Dermis microvascular lymphatic vessel endothelial cell (primary cell): ENCODE results near the gene STEAP1B. TPM values are rescaled to one million over a fixed set of nuclear protein-coding genes. Genes with fewer than 3 reads are reported as not detected.
"Not testable (repeated sequence)": the region's sequence is repeated elsewhere in the genome, so short reads cannot be mapped to it uniquely, and the experiment has no call there.

Experiments
- DNase-seq, 2 donors: peaks; one replicate each; pipeline versions ENCODE4 v3.0.0 to v3.0.0-alpha.2; 2010; ENCODE audit warnings: low read depth in 2 of 2
- total RNA-seq: library from RNA; depleted of rRNA; stranded (reverse); fragments of >200 nt; gene quantifications from 2 replicates; pipeline ENCODE4 v1.2.1, GENCODE V29; 2014

STEAP1B gene
- total RNA-seq: 2.9 and 10.9 TPM in 2 replicates

- peak; percentile 62 to 91 for DNase-seq
Measured at GRCh38 chr7:22499888-22500689, at the start of gene STEAP1B. TSS of gene STEAP1B (minus strand) at chr7:22500188. CDS start at chr7:22494855, 5,333 bp downstream.

GRCh38 chr7:22549051-22549450 lies 49.1 kb upstream of the STEAP1B start:
- DNase-seq: no peak

GRCh38 chr7:22548313-22548712 lies 48.3 kb upstream of the STEAP1B start:
- DNase-seq: no peak

DNA sequence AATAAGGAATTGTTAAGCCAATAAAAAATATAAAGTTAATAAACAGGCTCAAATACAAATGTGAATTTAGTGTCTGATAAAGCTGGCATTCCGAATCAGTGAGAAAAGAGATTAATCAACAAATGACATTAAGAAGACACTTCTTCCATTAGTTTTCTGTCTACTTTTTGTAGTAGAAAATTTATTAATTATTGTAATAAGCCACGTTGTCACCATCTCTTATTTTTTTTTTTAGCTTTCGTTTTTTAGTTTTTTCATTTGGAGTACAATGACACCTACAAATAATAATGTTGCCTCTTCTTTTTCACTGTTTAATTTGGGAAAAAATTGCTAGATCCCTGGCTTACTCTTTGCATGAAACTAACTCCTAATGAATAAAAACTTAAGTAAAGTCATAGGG lies 46.8 kb upstream of the STEAP1B start:
- no peak for DNase-seq

GRCh38 chr7:22545529-22545928 lies 45.5 kb upstream of the STEAP1B start:
- DNase-seq: no peak

GRCh38 chr7:22544245-22544644 lies 44.3 kb upstream of the STEAP1B start:
- no peak for DNase-seq

DNA sequence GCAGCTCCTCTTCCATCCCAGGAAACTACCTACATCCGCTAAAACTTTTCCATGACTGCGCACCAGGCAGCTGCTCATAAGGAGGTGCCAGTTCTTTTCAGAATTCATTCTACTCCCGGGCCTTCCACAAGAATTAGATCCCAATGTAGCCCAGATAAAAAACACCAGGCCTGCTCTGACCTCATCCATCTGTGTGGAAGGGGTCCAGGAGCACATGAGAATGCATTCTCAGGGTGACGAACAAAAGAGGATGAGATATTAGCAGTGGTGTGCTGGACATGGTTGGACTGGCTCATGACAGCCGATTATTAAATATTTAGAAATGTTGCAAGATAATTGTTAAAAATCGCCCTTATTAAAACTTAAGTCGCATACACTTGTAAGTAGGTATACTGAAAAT lies 43.2 kb upstream of the STEAP1B start:
- no peak for DNase-seq

DNA sequence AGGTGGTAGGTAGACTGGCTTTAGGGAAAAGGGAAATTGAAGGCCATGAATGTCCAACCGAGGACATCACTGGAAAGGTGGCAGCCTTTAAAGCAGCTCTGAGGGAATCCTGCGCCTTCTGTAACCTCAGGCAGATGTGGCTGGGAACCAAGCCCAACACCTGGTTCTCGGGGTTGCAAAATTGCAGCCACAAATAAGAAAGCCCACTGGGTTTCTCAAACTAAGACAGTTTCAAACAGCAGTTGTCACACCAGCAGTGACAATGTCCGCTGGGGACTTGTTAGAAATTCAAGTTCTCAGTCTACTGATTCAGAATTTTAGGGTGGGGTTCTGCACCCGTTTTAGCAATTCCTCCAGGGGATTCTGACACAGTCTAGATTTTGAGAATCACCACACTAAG lies 42.7 kb upstream of the STEAP1B start:
- DNase-seq: no peak

DNA sequence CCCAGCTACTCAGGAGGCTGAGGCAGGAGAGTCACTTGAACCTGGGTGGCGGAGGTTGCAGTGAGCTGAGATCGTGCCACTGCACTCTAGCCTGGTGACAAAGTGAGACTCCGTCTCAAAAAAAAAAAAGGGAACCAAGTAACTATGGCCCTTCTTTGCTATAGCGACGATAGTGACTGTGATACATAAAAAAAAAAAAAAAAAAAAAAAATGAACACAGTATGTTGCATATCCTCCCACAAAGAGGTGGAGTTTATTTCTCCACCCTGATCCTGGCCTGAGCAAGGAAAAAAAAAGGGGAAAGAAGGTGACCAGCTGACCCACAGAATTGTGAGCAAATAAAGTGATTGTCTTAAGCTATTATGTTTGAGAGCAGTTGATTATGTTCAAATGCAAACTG lies 42.3 kb upstream of the STEAP1B start:
- DNase-seq: no peak

GRCh38 chr7:22541789-22542188 lies 41.8 kb upstream of the STEAP1B start:
- DNase-seq: no peak

DNA sequence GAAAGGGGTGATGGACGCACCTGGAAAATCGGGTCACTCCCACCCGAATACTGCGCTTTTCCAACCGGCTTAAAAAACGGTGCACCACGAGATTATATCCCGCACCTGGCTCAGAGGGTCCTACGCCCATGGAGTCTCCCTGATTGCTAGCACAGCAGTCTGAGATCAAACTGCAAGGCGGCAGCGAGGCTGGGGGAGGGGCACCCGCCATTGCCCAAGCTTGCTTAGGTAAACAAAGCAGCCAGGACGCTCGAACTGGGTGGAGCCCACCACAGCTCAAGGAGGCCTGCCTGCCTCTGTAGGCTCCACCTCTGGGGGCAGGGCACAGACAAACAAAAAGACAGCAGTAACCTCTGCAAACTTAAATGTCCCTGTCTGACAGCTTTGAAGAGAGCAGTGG lies 28.5 kb upstream of the STEAP1B start:
- DNase-seq: not testable (repeated sequence)

DNA sequence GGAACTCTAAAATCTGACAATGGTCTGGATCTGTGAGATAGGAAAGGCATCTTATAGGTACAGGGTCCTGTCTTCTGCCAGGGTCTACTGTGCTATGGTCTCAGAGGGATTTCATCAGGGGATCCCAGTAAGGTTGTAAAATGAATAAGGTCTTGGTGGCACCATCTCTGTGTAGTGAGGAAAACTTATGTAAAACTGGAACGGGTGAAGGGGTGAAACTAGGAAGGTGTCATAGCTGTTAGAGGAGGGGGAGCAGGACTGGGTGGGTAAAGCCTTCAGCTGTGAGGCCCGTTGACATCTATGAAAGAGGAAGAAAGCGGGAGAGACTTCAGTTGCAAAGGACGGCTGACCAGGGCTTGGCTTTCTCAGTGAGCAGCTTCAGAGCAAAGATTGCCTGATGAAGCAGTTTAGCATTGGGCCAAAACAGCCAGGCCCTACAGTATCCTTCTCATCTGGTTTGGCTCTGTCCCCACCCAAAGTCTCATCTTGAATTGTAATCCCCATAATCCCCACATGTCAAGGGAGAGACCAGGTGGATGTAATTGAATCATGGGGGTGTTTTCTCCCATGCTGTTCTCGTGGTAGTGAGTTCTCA lies 24.5 kb upstream of the STEAP1B start:
- DNase-seq: not testable (repeated sequence)

DNA sequence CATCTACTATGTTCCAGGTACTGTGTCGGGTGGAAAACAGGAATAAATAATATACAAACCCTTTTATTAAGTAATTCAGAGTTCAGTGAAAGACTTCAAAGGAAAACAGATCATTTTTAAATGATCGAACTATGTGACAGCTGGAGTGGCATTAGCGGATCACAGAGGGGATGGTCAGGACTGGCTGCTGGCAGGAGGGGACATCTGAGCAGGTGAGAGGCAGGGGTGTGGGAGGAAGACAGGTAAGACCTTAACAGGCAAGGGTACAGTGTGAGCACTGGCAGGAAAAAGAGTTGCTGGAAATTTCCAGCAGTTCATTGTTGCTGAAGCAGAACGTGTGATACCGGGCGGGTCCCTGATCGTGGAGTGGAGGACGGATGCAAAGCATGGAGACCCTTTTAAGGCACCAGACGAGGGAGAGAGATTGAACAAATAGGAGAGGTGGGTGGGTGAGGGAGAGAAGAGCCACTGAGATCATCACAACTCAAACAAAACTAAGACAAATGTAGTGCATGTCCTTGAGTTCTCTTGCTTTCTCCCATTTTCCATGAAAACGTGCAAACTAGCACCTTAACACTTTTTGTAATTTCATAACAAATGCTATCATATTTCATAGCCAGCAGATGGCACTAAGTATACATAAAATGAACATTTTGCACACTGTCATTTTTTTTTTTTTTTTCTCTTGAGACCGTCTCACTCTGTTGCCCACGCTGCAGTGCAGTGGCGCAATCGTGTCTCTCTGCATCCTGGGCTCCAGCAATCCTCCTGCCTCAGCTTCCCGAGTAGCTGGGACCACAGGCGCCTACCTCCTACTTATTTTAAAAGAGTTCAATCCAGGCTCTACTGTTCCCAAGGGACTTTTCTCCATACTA lies 23.7 kb upstream of the STEAP1B start:
- peak; percentile 1 to 35 for DNase-seq

- DNase-seq: not testable (repeated sequence)
Measured at GRCh38 chr7:22519560-22519959, 19.6 kb upstream of the STEAP1B start.

GRCh38 chr7:22516950-22517349 lies 17.0 kb upstream of the STEAP1B start:
- DNase-seq: not testable (repeated sequence)

GRCh38 chr7:22514963-22515362 lies 15.0 kb upstream of the STEAP1B start:
- DNase-seq: not testable (repeated sequence)

GRCh38 chr7:22507320-22507719 lies 7.3 kb upstream of the STEAP1B start:
- DNase-seq: not testable (repeated sequence)

- not testable (repeated sequence) for DNase-seq
Measured at GRCh38 chr7:22506316-22507020, 6.5 kb upstream of the STEAP1B start.

GRCh38 chr7:22504519-22504918 lies 4.5 kb upstream of the STEAP1B start:
- not testable (repeated sequence) for DNase-seq

DNA sequence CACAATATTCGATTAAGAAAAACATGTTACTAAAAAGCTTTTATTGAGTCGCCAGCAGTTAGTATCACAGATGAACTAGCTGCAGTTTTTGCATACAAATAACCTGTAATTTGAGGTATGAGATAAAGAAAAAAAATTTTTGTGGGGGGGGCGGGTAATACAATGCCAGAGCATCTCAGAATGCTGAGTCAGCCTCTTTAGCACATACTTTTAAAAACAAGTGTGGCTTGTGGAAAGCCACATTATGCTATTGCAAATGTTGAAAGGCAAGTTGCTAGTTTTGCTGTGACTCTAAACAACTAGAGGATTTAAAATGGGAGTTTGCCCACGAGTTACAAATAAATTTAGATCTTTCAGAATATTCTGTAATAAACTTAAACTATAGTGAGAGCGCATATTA lies 2.1 kb upstream of the STEAP1B start:
- not testable (repeated sequence) for DNase-seq

DNA sequence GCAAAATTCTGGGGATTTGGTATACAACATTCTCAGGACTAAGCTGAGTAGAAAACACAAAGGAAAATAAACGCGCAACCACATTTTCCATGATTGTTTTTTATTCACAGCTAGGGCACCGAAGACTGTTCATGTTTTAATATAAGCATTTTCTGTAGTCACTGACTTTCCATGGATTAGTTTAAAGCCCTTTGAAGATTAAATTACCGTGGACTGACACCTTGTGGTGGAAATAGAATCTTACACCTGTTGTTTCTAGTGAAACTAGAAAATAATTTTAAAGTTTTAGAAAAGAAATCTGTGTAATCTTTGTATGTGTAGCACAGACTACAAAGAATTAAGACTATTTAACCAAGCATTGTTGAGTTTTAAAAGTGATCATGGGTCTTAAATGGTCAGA lies 1.3 kb upstream of the STEAP1B start:
- peak; percentile 30 to 58 for DNase-seq
